ENCODE results near the gene TKFC. TPM values are rescaled to one million over a fixed set of nuclear protein-coding genes. Genes with fewer than 3 reads are reported as not detected.

TKFC gene
- total RNA-seq, 1 experiment from 2014 or later, result 168 TPM

DNA sequence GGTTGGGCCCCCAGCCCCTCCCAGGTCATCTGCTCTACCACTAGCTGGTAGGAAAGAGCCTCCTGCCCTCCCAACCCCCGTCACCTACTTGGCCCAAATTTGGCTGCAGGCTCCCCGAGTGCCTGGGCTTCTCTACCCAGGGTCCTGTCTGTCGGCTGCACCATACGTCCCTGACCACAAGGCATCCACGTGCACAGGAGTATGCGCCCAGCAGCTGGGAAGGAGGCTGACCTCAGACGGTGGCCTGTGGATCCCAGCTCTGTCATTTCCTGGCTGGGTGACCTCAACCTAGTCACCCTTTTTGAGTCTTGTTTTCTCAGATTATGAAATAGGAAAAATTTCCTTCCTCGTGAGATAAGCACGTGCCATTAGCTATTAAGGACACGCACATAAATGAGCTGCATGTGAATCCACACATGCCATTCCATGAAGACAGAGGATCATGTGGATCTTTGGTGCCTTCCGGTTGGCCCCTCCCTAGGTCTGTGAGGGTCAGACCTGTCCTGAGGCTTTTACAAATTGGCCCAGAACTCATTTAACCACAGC, 15.0 kb downstream of the TKFC start:
- POLR2A ChIA-PET (ENCODE audit: unreplicated experiment), result interaction anchor here (0.7 kb wide), 1 partner anchor 65 kb away, joined by 3 read pairs; no protein-coding TSS in a partner anchor
- H3K27ac ChIP-seq, result no peak overlapping the region
- H3K27me3 ChIP-seq (ENCODE audit: insufficient read depth, low read depth), result no peaks in the 10 kb centered on the region
- no peak overlapping the region for H3K4me2 ChIP-seq
- BruUV-seq (replicated peaks), result no TSS peak
- H3K4me1 ChIP-seq (replicated peaks; ENCODE audit: insufficient read depth), result no peaks in the 10 kb centered on the region
- H3K9me3 ChIP-seq (ENCODE audit: insufficient read depth, low read depth), result no peaks in the 10 kb centered on the region
- 0 out of 2 replicates have a peak, but pooled peaks cover 7% of the 10 kb centered on the region for H3K36me3 ChIP-seq (ENCODE audit: low read depth)
- H3K9me2 ChIP-seq (ENCODE audit: insufficient read depth), result no peaks in the 10 kb centered on the region
- CTCF ChIA-PET, result interaction anchor here (0.5 to 0.7 kb wide), 2 partner anchors 15 to 111 kb away, joined by 3 to 6 read pairs; no protein-coding TSS in a partner anchor
- TF ChIP-seq EZH2 (IDR thresholded peaks at IDR 0.05; ENCODE audit: low read depth) (no peak), CTCF (conservative IDR thresholded peaks at IDR 0.05) (no peak)
- no peak overlapping the region for H3K4me3 ChIP-seq
- no peak overlapping the region for H2AFZ ChIP-seq
- H3F3A ChIP-seq (ENCODE audit: insufficient read depth, low read depth), result 0 out of 2 replicates have a peak, but pooled peaks cover 4% of the 10 kb centered on the region
- DNase-seq, result no peak
- H4K20me1 ChIP-seq (ENCODE audit: insufficient read depth), result no peaks in the 10 kb centered on the region
- no peaks in the 10 kb centered on the region for H3K79me2 ChIP-seq (ENCODE audit: low read depth)
- intact Hi-C loops (cut with micrococcal nuclease; ENCODE audit: unreplicated experiment), result no loop called here

GRCh38 chr11:61349189-61349751, 16.2 kb downstream of the TKFC start:
- POLR2A ChIA-PET (ENCODE audit: unreplicated experiment), result no interaction called here
- Histone ChIP-seq H3K27me3 (ENCODE audit: insufficient read depth, low read depth) (no peaks in the 10 kb centered on the region), H2AFZ (no peak overlapping the region), H3K4me2 (no peak overlapping the region), H4K20me1 (ENCODE audit: insufficient read depth) (no peaks in the 10 kb centered on the region), H3K4me3 (no peak overlapping the region), H3K36me3 (ENCODE audit: low read depth) (0 out of 2 replicates have a peak, but pooled peaks cover 7% of the 10 kb centered on the region), H3K4me1 (replicated peaks; ENCODE audit: insufficient read depth) (no peaks in the 10 kb centered on the region), H3K79me2 (ENCODE audit: low read depth) (no peaks in the 10 kb centered on the region), H3K9me2 (ENCODE audit: insufficient read depth) (no peaks in the 10 kb centered on the region), H3K9me3 (ENCODE audit: insufficient read depth, low read depth) (no peaks in the 10 kb centered on the region), H3F3A (ENCODE audit: insufficient read depth, low read depth) (0 out of 2 replicates have a peak, but pooled peaks cover 4% of the 10 kb centered on the region), H3K27ac (no peak overlapping the region)
- no peak for DNase-seq
- TF ChIP-seq CTCF (conservative IDR thresholded peaks at IDR 0.05), result no peak
- no peak for TF ChIP-seq EZH2 (IDR thresholded peaks at IDR 0.05; ENCODE audit: low read depth)
- intact Hi-C loops (cut with micrococcal nuclease; ENCODE audit: unreplicated experiment), result no loop called here
- BruUV-seq (replicated peaks), result no TSS peak
- CTCF ChIA-PET, result no interaction called here

GRCh38 chr11:61349916-61350315, 16.9 kb downstream of the TKFC start:
- Histone ChIP-seq H3K27me3 (ENCODE audit: insufficient read depth, low read depth) (no peaks in the 10 kb centered on the region), H3K9me3 (ENCODE audit: insufficient read depth, low read depth) (no peaks in the 10 kb centered on the region), H3K4me2 (no peak overlapping the region), H3F3A (ENCODE audit: insufficient read depth, low read depth) (0 out of 2 replicates have a peak, but pooled peaks cover 4% of the 10 kb centered on the region), H3K27ac (no peak overlapping the region), H3K4me3 (no peak overlapping the region), H2AFZ (no peak overlapping the region), H3K9me2 (ENCODE audit: insufficient read depth) (no peaks in the 10 kb centered on the region), H4K20me1 (ENCODE audit: insufficient read depth) (no peaks in the 10 kb centered on the region), H3K36me3 (ENCODE audit: low read depth) (0 out of 2 replicates have a peak, but pooled peaks cover 7% of the 10 kb centered on the region), H3K4me1 (replicated peaks; ENCODE audit: insufficient read depth) (no peaks in the 10 kb centered on the region), H3K79me2 (ENCODE audit: low read depth) (no peaks in the 10 kb centered on the region)
- ChIA-PET CTCF (no interaction called here), POLR2A (ENCODE audit: unreplicated experiment) (no interaction called here)
- BruUV-seq (replicated peaks), result no TSS peak
- DNase-seq, result no peak
- TF ChIP-seq EZH2 (IDR thresholded peaks at IDR 0.05; ENCODE audit: low read depth), result no peak
- TF ChIP-seq CTCF (conservative IDR thresholded peaks at IDR 0.05), result no peak
- intact Hi-C loops (cut with micrococcal nuclease; ENCODE audit: unreplicated experiment), result no loop called here

Data from PC-9 (cell line).